Stimulated activated CD8-positive, alpha-beta memory T cell treated with anti-CD3 and anti-CD28 coated beads, Interleukin-7, amount 100 ng/mL, for 24 hours (primary cell): Measurements from ENCODE around the gene HK1.
"Not testable (repeated sequence)": the region's sequence is repeated elsewhere in the genome, so short reads cannot be mapped to it uniquely, and the experiment has no call there.

ENCODE experiments used
- DNase-seq: peaks from one replicate; pipeline ENCODE4 v3.0.0-alpha.2; 2020; ENCODE audit warnings: low read depth

Gene HK1

GRCh38 chr10:69419744-69420126, 141.4 kb downstream of the HK1 start:
- no peak for DNase-seq

GRCh38 chr10:69421611-69422308, 143.5 kb downstream of the HK1 start:
- no peak for DNase-seq

- DNase-seq: no peak
These were observed 144.4 kb downstream of the HK1 start for GRCh38 chr10:69422676-69423075.

- DNase-seq: no peak
These were observed 146.7 kb downstream of the HK1 start for GRCh38 chr10:69425041-69425440.

- DNase-seq: no peak
These were observed 147.4 kb downstream of the HK1 start for GRCh38 chr10:69425511-69426298.

- no peak for DNase-seq
These were observed 148.1 kb downstream of the HK1 start for GRCh38 chr10:69426376-69426727.

- no peak for DNase-seq
These were observed 149.9 kb downstream of the HK1 start for GRCh38 chr10:69428165-69428564.

- no peak for DNase-seq
These were observed 155.9 kb downstream of the HK1 start for GRCh38 chr10:69434169-69434568.

GRCh38 chr10:69434926-69435325, 156.6 kb downstream of the HK1 start:
- DNase-seq: no peak

- no peak for DNase-seq
These were observed 157.7 kb downstream of the HK1 start for GRCh38 chr10:69435966-69436520.

- no peak for DNase-seq
These were observed 159.3 kb downstream of the HK1 start for GRCh38 chr10:69437321-69438259.

GRCh38 chr10:69438536-69439349, 160.4 kb downstream of the HK1 start:
- no peak for DNase-seq

GRCh38 chr10:69439350-69439739, 161.0 kb downstream of the HK1 start:
- DNase-seq: no peak

- DNase-seq: no peak
These were observed 161.7 kb downstream of the HK1 start for GRCh38 chr10:69439813-69440506.

- no peak for DNase-seq
These were observed 165.1 kb downstream of the HK1 start for GRCh38 chr10:69443354-69443753.

- DNase-seq: no peak
These were observed 166.7 kb downstream of the HK1 start for GRCh38 chr10:69445041-69445440.

GRCh38 chr10:69446229-69446628, 167.9 kb downstream of the HK1 start:
- no peak for DNase-seq

- no peak for DNase-seq
These were observed 168.4 kb downstream of the HK1 start for GRCh38 chr10:69446650-69447151.

- peak; percentile 18 for DNase-seq
These were observed 171.5 kb downstream of the HK1 start for GRCh38 chr10:69449841-69450240.

GRCh38 chr10:69450395-69450794, 172.1 kb downstream of the HK1 start:
- not testable (repeated sequence) for DNase-seq
